T47D (cell line): Measurements from ENCODE around the gene DDX51.
"Not testable (repeated sequence)": the region's sequence is repeated elsewhere in the genome, so short reads cannot be mapped to it uniquely, and the experiment has no call there.

Experiments used
- DNase-seq, 2 experiments: peaks; one replicate each; pipeline versions ENCODE4 v3.0.0 to v3.0.0-alpha.2; 2011 to 2012; ENCODE audit warnings: low read depth in 1 of 2, low spot score in 1 of 2
- JUND ChIP-seq: IDR thresholded peaks from 2 replicates; pipeline ENCODE4 v1.6.1; 2012; ENCODE audit warnings: low read depth
- in situ Hi-C: cut with HindIII; loops from 2 replicates; pipeline ENCODE4 v1.10.0; 2016; ENCODE audit warnings: low sequenced_read_pairs, low pct_unique_long_range_greater_than_20kb

DDX51 gene

DNA sequence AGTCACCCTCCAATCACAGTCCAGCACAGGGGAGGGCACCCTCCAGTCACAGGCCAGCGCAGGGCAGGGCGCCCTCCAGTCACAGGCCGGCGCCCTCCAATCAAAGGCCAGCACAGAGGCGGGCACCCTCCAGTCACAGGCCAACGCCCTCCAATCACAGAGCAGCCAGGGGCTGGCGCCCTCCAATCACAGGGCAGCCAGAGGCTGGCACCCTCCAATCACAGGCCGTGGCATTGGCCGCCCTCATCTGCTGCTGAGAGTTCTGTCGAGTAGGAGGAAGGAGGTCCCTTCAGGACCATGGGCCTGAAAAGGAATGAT, 26.6 kb downstream of the DDX51 start:
- no peak for TF ChIP-seq JUND
- in situ Hi-C loops, result no loop called here
- no peak for DNase-seq

DNA sequence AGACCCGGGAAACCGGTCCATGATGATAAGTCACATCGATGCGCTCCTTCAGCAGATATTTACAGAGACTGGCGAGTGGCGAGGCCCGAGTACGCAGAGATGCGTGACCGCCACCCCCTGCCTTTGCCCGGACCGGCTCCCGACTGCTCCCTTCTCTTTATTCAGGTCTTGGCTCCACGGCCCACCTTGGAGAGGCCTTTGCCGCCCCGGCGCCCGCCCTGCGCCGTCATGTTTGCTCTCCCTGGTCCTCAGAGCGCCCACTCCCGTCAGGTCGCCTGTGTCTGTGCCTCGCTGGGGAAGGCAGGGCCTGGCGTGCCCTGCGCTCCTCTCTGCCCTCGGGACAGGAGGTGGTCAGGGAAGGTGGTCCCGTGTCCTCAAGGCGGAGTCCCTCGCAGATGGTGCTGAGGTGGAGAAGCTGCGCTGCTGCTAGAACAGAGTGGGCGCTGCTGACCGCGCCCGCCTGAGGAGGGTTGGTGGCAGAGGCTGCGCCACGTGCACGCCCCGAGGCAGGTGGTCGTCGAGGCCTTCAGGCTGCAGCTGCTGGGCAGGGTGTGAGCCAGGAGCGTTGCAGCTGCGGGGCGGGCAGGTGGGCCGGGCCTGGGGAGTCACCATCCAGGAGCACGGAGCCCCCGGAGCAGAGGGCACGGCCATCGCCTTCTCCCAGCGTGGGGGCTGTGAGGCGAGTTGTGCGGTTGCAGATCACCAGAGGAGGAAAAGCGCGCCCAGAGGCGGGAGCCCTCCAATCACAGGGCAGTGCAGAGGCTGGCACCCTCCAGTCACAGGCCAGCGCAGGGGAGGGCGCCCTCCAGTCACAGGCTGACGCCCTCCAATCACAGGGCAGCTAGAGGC, 27.2 kb downstream of the DDX51 start:
- in situ Hi-C loops, result no loop called here
- no peak for TF ChIP-seq JUND
- no peak for DNase-seq

DNA sequence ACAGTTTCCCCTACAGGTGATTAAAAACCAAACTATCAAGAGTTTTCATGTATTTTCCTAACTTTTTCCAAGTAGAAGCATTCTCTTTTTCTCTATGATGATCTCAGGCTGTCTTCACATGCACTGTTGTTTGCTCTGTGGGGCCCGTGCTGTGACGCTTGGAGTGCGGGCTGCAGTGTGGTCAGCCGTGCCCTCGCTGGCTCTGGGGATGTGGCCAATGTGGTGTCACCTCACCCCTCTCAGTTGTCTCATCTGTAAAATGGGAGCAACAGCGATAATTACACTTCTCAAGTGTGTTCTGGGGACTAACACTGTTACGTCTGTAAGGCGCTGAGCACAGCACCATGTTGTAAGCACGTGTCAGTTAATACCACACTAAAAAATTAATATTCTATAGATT, 28.6 kb downstream of the DDX51 start:
- in situ Hi-C loops, result no loop called here
- no peak for TF ChIP-seq JUND
- no peak for DNase-seq

DNA sequence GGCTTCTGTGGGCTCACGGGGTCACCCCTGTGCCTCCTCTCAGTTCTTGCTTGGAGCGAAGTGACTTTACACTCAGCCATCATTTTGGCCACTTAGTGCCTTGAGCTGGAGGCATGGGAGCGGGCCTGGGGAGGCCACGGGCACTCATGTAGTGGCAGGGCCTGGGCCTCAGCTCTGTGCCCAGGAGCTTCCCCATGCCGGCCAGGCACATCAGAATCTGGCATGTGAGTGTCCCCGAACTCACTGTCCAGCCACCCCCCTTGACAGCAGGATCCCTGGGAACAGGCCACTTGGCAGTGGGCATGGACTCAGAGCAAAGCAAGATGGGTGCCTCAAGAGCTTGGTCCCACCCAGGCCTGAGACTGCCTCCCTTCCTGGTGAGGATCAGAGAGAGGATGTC, 29.5 kb downstream of the DDX51 start:
- TF ChIP-seq JUND, result no peak
- in situ Hi-C loops, result no loop called here
- no peak for DNase-seq

DNA sequence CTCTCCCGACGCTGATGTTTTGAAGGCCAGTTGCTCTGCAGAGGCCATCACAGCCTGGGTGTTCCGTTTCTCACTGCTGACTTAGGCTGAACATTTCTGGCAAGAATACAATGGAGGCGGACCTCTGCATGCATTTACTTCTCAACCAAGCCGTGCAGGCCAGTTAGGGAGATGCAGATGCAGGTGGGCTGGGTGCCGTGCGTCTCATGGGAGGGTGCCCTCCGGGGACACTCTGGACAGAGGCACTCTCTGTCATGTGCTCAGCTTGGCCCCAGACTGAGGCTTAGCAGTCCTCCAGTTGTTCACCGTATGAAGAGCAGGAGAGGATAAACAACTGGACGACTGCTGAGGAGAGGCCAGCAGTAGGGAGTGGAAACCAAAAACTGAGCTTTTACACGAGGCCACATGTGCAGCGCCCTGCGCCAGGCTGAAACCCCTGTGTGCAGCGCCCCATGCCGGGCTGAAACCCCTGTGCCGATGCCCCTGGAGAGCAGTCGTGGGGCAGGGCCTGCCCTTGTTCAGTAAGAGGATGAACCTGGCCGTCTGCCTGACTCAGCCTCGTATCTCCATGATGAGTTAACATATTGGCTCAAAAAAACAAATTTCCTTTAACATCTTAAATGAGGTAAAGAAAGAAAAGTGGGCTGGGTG, 32.3 kb downstream of the DDX51 start:
- no peak for TF ChIP-seq JUND
- no peak for DNase-seq
- in situ Hi-C loops, result no loop called here

DNA sequence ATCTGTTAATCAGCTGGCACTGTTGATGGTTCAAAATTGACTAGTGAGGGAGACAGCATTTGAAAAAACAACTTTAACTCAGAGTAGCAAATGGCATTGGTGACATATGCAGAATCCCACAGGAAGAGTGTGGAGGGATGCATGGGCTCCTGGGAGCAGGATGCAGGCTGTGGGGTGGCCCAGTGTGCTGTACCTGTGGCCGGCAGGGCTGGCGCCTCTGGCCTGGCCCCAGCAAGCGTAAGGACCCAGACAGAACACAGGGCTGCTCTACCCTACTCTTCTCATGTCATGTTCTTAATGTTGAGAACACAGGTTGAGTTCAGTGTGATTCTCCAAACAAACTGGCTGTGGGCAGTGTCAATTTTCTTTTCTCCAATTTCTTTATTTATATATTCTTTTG, 33.4 kb downstream of the DDX51 start:
- TF ChIP-seq JUND, result no peak
- DNase-seq, result no peak
- in situ Hi-C loops, result no loop called here

DNA sequence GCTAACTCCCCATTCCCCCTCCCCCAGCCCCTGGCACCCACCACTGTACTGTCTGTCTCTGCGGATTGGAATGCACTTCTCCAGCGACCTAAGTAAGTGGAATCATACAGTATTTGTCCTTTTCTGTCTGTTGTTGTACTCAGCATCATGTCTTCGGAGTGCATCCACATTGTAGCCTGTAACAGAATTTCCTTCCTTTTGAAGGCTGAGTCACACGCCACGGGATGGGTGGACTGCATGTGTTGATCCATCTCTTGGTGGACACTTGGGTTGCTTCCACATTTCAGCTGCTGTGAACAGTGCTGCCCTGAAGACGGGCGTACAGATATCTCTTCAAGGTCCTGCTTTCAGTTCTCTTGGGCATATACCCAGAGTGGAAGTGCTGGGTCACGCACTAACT, 34.4 kb downstream of the DDX51 start:
- DNase-seq, result no peak
- TF ChIP-seq JUND, result no peak
- in situ Hi-C loops, result no loop called here

DNA sequence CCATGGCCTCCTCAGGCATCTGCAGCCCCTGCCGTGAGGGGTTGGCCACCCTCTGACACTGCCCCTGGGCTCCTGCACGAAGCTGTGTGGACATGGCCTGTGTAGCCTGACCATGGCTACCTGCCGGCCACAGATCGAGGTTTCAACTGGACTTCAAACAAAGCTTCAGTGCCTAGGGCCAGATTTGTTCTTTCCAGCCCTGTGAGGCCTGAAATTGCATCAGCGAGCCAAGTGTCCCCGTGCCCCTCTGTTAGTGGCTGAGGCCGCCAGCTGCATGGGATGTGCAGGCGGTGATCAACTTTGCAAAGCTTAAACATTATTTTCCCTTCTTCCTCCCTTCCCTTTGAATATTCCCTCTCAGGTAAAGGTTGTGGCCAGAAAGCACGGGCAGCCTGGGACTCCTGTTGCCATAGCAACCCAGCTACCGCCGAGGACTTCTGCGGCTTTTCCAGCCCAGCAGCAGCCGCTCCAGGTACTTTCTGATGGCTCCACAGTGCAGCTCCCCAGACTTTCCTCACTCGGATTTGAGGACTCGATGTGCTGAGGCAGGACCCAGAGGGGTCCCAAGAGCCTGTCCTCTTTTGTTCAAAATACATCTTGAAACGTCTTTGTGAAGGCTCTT, 35.8 kb downstream of the DDX51 start:
- TF ChIP-seq JUND, result no peak
- in situ Hi-C loops, result no loop called here
- DNase-seq, result no peak

DNA sequence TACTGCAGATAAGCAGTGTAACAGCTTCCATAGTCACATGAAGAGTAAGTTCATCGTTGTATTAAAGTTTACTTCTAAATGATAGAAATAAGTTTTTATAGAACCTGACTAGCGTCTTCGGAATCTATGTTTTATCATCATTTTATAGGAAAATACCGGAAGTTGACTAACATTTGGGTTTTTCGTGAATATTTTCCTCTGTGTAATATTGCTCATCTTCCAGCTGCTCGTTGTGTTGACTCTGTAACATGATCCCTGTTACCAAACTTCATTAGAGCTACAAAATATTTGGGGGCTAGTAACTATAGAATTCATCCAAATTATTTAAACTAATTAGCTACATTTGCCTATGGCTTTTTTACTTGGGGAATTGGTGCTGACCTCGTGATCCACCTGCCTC, 37.2 kb downstream of the DDX51 start:
- in situ Hi-C loops, result no loop called here
- no peak for TF ChIP-seq JUND
- DNase-seq, result no peak

DNA sequence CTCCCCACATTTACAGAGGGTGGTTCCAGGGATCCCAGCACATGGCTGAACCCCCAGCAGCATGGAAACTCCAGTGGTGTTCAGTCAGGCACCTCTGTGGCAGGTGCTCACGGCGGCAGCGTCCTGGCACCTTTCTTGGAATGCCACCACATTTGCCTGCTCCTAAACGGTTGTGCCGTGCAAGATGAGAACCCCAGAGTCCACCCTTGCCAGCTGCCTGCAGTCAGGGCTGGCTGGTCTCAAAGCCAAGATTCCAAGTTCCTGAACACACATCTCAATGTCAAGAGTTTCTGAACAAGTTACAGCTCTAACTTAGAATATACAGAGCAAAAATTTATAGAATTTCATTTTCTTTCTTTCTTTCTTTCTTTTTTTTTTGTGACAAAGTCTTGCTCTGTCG, 38.7 kb downstream of the DDX51 start:
- TF ChIP-seq JUND, result no peak
- in situ Hi-C loops, result no loop called here
- no peak for DNase-seq

DNA sequence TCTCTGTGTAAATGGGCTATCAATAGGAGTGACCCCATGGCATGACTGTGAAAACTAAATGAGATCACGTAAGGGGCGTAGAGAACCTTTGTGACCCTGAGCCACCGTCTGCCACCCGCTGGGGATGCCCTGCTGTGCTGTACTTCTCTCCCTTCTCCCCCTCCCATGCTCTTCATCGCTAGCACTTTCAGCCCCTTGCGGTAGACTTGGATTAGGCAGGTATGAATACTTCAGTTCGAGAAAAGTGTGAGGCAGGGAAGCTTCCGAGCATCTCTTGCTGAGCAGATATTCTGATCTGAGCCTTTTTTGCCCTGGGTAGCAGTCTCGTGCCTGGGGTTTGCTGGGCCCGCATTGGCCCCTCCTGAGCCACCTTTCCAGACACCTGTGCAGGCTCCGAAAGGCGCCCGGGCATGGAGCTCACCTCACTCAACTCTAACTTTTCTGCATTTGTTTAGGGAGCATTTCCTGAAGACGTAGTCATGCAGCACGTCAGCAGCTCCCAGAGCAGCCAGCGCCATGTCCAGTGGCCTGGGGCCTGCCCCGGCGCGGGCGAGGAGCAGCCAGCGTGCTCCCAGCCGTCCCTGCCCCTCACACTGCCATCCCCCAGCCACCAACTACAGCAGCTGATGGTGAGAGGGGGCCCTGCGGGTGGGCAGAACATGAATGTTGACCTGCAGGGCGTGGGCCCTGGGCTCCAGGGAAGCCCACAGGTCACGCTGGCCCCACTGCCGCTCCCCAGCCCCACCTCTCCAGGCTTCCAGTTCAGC, 40.4 kb downstream of the DDX51 start:
- TF ChIP-seq JUND, result no peak
- DNase-seq, result no peak
- in situ Hi-C loops, result no loop called here

DNA sequence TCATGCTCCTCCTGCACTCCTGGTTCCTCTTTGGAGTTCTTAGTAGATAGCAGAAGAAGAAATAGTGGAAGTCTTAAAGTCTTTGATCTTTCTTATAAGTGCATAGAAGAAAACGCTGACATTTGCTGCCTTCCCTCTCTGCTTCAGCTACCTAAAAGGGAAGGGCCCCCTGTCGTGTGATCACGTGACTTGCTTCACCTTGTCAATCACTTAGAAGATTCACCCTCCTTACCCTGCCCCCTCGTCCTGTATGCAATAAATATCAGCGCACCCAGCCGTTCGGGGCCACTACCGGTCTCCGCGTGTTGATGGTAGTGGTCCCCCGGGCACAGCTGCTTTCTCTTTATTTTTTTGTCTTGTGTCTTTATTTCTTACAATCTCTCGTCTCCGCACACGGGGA, 41.0 kb downstream of the DDX51 start:
- in situ Hi-C loops, DNase-seq: not testable (repeated sequence)

DNA sequence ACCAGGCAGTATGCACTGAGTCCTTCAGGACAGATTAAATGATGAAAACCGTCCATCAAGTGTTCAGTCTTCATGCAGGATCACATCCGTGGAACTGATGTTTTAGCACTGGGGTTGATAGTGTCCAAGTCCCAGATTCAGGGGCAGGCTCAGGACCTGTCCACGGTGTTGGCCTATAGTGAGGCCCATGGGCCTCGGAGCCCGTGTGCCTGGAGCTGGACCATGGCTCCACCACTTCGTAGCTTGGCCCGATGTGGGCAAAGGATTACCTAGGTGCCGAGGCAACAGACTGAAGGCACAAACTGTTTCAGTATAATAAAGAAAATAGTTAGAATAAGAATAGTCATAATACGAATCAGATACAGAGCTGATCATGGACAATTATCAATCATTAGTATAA, 41.8 kb downstream of the DDX51 start:
- no peak for DNase-seq
- no peak for TF ChIP-seq JUND
- in situ Hi-C loops, result no loop called here
